HG03280 (cell line): ENCODE measurements around the gene FAM219A.
A peak's percentile ranks its signal among the peaks of the same experiment; 100 is the strongest.
"Not testable (repeated sequence)": the region's sequence is repeated elsewhere in the genome, so short reads cannot be mapped to it uniquely, and the experiment has no call there.

Source experiments
- ATAC-seq: cut with Tn5 transposase; IDR thresholded peaks from one replicate; pipeline ENCODE4 v1.9.1; 2021; ENCODE audit warnings: mild to moderate bottlenecking, moderate library complexity; ENCODE audit not compliant: unreplicated experiment

FAM219A gene

GRCh38 chr9:34446951-34447350 is 11.4 kb downstream of the FAM219A start:
- no peak for ATAC-seq

- no peak for ATAC-seq
Observed at GRCh38 chr9:34446468-34446891, 11.9 kb downstream of the FAM219A start.

GRCh38 chr9:34443976-34444375 is 14.4 kb downstream of the FAM219A start:
- no peak for ATAC-seq

DNA sequence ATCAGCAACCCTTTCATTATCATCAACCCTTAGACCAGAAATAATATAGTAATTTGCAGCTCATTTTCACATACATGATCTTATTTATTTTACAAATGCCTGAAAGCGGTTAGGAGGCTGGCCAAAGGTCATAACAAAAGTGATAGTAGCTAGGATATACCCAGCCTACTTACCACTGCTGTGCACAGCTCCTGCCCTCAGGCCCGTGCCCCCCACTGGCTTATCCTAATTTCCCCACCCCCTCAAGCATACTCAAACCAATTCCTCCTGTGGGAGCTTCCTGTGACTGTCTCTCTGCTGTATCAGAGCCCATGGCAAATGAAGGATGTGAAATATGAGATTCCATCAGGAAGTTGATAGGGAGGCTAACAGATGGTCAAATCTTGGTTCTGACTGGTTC is 14.8 kb downstream of the FAM219A start:
- no peak for ATAC-seq

DNA sequence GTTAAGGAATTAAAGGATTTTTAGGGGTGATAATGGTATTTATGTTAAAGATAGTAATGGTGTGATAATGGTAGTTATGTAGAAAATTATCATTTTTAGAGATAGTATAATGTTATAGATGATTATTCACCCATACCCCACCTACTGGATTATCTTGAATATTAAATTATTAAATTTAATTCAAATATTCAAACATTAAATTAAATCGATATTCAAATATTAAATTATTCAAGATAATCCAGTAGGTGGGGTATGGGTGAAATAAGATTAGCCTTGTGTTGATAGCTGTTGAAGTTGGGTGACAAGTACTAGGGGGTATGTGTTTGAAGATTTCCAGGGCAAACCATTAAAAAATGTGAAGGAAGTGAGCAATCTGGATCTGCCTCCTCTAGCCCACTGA is 15.6 kb downstream of the FAM219A start:
- ATAC-seq = no peak

- no peak for ATAC-seq
Observed at GRCh38 chr9:34440017-34440416, 18.4 kb downstream of the FAM219A start.

GRCh38 chr9:34438465-34438864 is 19.9 kb downstream of the FAM219A start:
- not testable (repeated sequence) for ATAC-seq

DNA sequence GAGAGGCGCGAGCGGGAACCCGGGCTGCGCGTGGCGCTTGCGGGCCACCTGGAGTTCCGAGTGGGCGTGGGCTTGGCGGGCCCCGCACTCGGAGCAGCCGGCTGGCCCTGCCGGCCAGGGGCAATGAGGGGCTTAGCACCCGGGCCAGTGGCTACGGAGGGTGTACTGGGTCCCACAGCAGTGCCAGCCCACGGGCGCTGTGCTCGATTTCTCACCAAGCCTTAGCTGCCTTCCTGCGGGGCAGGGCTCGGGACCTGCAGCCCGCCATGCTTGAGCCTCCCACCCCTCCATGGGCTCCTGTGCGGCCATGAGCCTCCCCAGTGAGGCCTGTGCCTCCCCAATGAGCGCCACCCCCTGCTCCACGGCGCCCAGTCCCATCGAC is 20.5 kb downstream of the FAM219A start:
- ATAC-seq = not testable (repeated sequence)

DNA sequence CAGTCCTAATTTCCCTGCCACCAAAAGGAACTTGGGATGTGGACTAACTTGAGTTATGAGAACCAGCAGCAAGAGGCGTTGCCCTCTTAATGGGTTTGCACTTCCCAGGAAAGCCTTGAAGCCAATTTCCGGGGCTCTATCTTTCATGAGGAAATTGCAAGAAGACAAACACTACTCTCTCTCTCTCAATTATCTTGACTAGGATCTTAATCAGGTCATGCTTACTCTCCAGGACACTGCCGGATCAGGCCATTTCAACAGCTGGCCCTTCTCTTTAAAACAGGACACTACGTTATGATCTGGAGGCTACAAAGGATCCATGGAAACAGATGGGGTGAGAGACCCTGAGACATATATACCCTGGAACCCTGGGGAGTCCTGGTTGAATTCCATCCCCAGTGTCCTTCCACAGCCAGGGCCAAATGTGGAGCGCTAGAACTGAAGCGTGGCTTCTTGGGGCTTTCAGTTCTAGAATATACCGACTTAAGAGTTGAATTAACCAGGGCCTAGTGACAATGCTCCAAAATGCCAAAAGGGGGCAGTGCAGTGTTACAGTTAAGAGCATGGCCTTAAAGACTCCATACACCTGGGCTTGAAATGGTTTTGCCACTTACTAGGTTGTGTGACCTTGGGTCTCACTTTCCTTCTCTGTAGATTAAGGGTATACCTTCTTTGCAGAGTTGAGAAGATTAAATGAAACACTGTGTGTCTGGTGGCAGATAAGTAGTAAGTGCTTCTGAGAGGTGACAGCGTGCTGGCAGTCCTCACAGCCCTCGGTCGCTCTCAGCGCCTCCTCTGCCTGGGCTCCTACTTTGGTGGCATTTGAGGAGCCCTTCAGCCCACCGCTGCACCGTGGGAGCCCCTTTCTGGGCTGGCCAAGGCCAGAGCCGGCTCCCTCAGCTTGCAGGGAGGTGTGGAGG is 21.1 kb downstream of the FAM219A start:
- ATAC-seq = peak; percentile 50

- no peak for ATAC-seq
Observed at GRCh38 chr9:34431667-34432066, 26.7 kb downstream of the FAM219A start.

DNA sequence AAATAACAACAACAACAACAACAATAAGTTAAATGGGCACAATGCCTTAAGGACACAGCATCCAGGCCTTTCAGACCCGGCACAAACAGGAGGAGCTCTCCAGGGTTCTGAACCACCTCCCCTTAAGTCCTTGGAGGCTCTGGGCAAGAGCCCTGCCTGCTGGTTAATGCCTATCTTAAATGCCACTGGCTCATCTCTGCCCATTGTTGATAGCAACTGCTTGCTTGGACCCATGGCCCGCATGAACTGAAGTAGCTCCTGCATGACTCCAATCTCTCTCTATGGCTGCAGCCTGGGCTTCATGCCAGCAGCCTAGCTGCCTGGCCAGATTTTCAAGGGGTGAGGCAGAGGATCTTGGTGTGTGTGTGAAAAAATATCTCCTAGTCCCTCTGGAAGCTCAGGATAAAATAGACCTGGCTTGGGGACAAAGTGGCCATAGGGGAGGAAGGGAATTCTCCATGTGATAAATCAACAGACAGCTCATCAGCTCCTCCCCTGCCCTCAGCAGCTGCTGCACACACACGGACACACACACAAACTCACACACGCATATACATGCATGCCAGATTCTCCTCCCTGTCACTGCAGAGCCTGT is 27.4 kb downstream of the FAM219A start:
- no peak for ATAC-seq

- no peak for ATAC-seq
Observed at GRCh38 chr9:34428325-34428958, 29.9 kb downstream of the FAM219A start.

DNA sequence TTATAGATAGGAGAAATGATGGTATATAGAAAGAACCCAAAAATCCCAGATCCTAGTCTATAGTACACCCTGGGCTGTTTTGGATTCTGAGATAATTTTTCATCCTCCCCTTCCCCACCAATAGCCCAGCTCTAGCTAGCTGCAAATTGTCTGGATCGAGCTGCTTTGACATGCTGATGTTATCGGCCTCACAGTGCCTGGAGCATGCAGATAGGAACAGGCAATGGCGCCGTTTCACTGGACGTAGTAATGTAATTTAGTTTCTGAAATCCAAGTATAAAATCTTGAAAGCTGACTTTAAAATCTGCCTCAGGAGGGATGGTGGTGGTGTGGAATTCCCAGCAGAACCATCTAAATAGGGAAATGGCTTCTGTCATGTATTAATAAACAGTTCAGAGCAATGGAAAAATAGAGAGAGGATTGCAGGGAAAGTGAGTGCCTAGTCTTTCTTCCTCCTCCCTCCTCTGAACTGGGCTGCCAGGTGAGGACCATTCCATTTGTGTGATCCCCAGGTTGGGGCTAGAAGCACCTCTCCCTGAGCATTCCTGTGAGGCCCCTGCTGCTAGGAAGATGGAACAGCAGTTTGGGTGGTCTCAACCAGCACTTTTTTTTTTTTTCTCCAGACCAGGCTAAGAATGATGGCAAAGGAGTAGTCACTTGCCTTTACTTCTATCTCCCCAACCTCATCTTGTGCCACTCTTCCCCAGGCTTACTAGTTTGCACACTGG is 31.9 kb downstream of the FAM219A start:
- ATAC-seq = no peak

DNA sequence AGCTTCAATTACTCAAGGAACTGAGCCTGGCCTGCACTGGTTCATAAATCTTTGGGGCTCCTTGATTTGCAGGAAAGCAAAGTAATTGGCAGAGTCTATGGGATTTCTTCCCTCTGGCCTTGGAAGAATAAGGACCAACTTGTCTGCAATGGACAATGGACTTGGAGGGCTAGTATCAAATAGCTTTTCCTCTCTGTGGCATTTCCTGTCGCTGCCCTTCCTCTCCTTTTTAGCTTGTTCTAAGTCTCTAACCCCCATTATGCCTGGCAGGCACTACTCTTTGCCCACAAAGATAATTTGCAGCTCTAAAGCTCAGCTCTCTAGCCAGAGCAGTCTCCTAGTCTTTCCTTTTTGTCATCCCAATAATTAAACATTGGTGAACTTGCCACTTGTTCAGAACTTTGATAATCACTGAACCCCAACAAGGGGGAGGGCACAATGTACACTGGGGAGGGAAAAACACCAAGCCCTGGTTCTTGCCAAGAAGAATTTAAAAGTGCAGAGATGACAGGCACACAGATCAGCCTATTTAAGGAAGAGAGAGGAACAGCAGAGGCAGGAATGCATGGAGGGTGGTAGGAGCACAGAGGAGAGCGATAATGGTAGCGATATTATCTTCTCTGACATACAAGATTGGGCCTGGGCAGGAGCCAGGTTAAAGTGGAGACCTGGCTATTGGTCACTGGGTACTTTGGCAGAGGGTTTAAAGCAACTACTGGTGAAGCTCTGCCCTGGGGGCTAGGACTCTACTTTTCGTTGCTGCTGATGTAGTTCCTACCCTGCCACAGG is 38.5 kb downstream of the FAM219A start:
- ATAC-seq = no peak

DNA sequence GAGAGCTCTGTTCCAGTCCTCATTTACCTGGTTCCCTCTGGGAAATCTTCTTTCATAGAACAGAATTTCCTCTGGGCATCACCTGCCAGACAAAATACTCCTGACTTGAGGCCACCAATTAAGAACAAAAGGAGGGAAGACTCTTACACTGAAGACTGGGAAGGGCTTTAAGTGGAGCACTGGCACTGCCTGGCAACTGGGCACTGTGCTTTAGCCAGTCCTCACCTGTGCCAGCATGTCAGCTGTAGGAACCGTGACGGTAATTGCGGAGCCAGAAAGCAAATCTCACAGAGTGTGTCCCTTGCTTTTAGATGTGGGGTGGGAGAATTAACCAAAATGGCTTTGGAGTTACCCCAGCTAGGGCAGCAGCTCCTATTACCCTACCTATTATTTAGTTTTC is 40.6 kb downstream of the FAM219A start:
- ATAC-seq = no peak

DNA sequence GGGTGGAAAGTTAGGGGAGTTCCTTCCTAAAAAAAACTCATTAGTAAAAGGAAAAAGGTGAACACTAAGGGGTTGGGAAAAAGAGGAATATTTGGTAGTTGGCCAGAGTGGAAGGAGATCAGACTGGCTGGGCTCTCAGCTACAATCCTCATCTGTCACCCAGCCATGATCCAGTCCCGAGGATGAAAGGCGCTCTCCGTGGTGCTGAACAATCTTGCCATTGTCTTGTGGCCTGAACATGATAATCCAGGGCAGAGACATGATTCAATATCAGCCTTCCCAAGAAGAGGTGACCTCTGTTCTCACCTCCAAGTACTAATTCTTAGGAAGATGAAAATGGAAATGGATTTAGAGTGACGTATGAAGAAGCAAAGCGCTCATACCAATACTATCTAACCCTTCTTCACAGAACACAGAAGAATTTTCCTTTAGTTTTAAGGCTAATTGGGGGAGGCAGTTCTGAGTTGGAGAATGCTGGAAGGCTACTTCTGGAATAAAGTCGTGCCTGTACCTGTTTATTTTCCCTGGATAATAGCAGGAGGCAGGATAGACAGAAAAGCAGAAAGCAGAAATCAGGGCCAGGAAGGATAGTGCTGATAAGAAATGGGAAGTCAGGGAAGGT is 45.0 kb downstream of the FAM219A start:
- ATAC-seq = no peak

DNA sequence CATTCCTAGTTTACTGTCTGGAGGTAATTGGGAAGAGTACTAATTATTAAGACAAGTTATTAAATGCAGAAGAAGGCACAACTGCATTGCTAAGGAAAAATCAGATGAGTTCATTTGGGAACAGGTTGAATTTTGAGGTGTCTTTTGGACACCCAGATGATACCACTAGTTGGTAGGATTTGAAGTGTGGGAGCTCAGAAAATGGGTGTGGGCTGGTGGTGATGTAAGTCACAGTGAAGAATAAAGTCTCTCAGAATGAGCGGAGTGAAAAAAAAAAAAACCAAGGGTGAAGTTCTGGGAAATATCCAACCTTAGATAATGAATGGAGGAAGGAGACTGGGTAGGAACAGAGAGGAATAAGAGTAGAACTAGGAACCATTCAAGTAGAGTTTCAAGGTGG is 46.0 kb downstream of the FAM219A start:
- ATAC-seq = no peak

DNA sequence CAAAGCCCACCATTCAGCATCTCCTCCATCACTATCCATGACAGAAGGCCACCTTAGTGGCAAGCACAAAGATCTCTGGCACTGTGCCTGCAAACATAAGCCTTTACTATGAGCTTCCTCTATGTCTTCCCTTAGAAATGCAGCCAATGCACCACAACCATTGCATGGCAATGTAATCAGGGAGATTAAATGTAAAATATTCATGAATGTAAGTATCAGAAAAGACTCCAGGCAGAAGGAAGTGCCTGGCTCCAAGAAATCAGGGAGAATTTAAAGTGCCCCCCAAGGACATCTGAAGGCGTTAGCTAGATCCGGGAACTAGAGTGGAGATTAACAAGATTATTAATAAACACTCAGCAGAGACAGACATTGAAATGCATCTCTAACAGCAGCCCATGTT is 49.2 kb downstream of the FAM219A start:
- no peak for ATAC-seq

GRCh38 chr9:34408173-34408572 is 50.2 kb downstream of the FAM219A start:
- no peak for ATAC-seq

DNA sequence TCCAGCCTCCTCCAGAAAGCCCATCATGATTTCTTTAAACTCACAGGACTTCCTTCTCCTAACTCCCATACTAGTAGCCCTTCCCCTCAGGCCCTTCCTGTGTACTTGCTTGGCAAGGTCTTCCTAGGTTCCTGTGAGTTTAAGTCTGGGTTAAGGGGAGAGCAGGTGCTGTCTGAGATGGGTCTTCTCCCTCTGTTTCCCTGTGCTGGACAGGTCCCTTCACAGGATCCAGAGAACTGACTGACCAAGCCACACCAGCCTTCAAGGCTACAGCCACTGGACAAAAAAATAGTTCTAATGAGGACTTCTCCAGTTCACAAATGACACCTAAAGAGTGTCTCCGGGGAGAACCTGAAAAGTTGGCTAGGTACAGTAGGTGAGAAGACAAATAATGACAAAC is 52.2 kb downstream of the FAM219A start:
- no peak for ATAC-seq
